ENCODE data around the gene ATR. TPM values are rescaled to one million over a fixed set of nuclear protein-coding genes. Genes with fewer than 3 reads are reported as not detected.

ATR gene
- total and polyA plus RNA-seq, 9 of the 15 experiments (the other 6 are each of a cell fraction or from before 2014, with no cell fraction given) = 18.0 to 37.8 (median 23.2) TPM

- TF ChIP-seq FOXP4 (CRISPR knock-in tag; IDR thresholded peaks at IDR 0.05; ENCODE audit: borderline replicate concordance) (0 out of 2 replicates have a peak, but pooled peaks have one; percentile 70), CEBPZ (IDR thresholded peaks at IDR 0.05; ENCODE audit: borderline replicate concordance, low read depth, low read length) (no peak), ESRRB (CRISPR knock-in tag; IDR thresholded peaks at IDR 0.05; ENCODE audit: borderline replicate concordance) (no peak), ZNF609 (CRISPR knock-in tag; IDR thresholded peaks at IDR 0.05; ENCODE audit: borderline replicate concordance) (peak; percentile 75; the same call in 1 of the 2 replicates), BRF1 (IDR thresholded peaks at IDR 0.05; ENCODE audit: borderline replicate concordance, extremely low read depth, insufficient read length) (no peak), GATAD2A (IDR thresholded peaks at IDR 0.05) (no peak), PML (IDR thresholded peaks at IDR 0.05; ENCODE audit: low read length) (peak; percentile 62; the same call in 1 of the 2 replicates), SUPT5H (IDR thresholded peaks at IDR 0.05) (peak; percentile 83), POLR2AphosphoS5 (IDR thresholded peaks at IDR 0.05; ENCODE audit: control insufficient read depth, insufficient read depth, low read depth, low read length) (peak; percentile 84), MXI1 (IDR thresholded peaks at IDR 0.05; ENCODE audit: low read depth, low read length) (peak; percentile 76; the same call in 1 of the 2 replicates), ZNF174 (CRISPR knock-in tag; IDR thresholded peaks at IDR 0.05) (no peak)
- TF ChIP-seq, protein P1, sequence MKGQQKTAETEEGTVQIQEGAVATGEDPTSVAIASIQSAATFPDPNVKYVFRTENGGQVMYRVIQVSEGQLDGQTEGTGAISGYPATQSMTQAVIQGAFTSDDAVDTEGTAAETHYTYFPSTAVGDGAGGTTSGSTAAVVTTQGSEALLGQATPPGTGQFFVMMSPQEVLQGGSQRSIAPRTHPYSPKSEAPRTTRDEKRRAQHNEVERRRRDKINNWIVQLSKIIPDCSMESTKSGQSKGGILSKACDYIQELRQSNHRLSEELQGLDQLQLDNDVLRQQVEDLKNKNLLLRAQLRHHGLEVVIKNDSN (CRISPR knock-in tag; IDR thresholded peaks at IDR 0.05) = peak; percentile 18
- TF ChIP-seq, protein P2, sequence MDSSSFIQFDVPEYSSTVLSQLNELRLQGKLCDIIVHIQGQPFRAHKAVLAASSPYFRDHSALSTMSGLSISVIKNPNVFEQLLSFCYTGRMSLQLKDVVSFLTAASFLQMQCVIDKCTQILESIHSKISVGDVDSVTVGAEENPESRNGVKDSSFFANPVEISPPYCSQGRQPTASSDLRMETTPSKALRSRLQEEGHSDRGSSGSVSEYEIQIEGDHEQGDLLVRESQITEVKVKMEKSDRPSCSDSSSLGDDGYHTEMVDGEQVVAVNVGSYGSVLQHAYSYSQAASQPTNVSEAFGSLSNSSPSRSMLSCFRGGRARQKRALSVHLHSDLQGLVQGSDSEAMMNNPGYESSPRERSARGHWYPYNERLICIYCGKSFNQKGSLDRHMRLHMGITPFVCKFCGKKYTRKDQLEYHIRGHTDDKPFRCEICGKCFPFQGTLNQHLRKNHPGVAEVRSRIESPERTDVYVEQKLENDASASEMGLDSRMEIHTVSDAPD (CRISPR knock-in tag; IDR thresholded peaks at IDR 0.05) = no peak
Observed at GRCh38 chr3:142578329-142579223, at the start of gene ATR (continued).
